K562 (cell line): ENCODE data around the gene TCF19. TPM values are rescaled to one million over a fixed set of nuclear protein-coding genes. Genes with fewer than 3 reads are reported as not detected.
A peak's percentile ranks its signal among the peaks of the same experiment; 100 is the strongest.

Experiments
- ARID1B ChIP-seq: fragments of 450-650 bp; IDR thresholded peaks from 2 replicates; pipeline ENCODE4 v1.6.1; 2016; ENCODE audit warnings: antibody characterized with exemption, mild to moderate bottlenecking, inconsistent platforms
- BCOR ChIP-seq: fragments of 450-650 bp; IDR thresholded peaks from 2 replicates; pipeline ENCODE4 v1.6.1; 2016
- CAMTA2 ChIP-seq: fragments of 250-450 bp; sonication (Bioruptor Pico); conservative IDR thresholded peaks from 2 replicates; pipeline ENCODE4 v1.5.1; 2022
- CHD4 ChIP-seq: fragments of 200-600 bp; sonication (generic); IDR thresholded peaks from 3 replicates; pipeline ENCODE4 v1.6.1; 2012; ENCODE audit warnings: low read depth, mild to moderate bottlenecking, mixed read lengths, low read length, inconsistent platforms; ENCODE audit not compliant: insufficient read depth, insufficient replicate concordance, poor library complexity, severe bottlenecking
- GTF2A2 ChIP-seq: IDR thresholded peaks from 2 replicates; pipeline ENCODE4 v1.6.1; 2016; ENCODE audit warnings: mild to moderate bottlenecking, missing genetic modification characterization, missing compliant biosample characterization
- HCFC1 ChIP-seq: IDR thresholded peaks from 2 replicates; pipeline ENCODE4 v1.6.1; 2012; ENCODE audit warnings: low read depth, low read length, improper control_type of control experiment
- HINFP ChIP-seq: fragments of 450-650 bp; conservative IDR thresholded peaks from 2 replicates; pipeline ENCODE4 v1.6.1; 2016; ENCODE audit warnings: missing genetic modification characterization, low read depth, mild to moderate bottlenecking, control low read depth, missing compliant biosample characterization
- HOXB6 ChIP-seq: fragments of 250-450 bp; sonication (Bioruptor Pico); IDR thresholded peaks from 2 replicates; pipeline ENCODE4 v1.5.1; 2022; ENCODE audit warnings: mild to moderate bottlenecking, borderline replicate concordance
- KLF10 ChIP-seq: fragments of 250-450 bp; sonication (Bioruptor Pico); IDR thresholded peaks from 2 replicates; pipeline ENCODE4 v1.6.1; 2021; ENCODE audit warnings: matching md5 sums
- LARP7 ChIP-seq: fragments of 450-650 bp; IDR thresholded peaks from 2 replicates; pipeline ENCODE4 v1.6.1; 2016
- PHB ChIP-seq: fragments of 250-450 bp; sonication (Bioruptor Pico); IDR thresholded peaks from 2 replicates; pipeline ENCODE4 v1.5.0; 2021
- POLR2B ChIP-seq: fragments of 450-650 bp; IDR thresholded peaks from 2 replicates; pipeline ENCODE4 v1.6.1; 2018; ENCODE audit warnings: low read depth; ENCODE audit not compliant: partially characterized antibody
- RBM15 ChIP-seq: fragments of 200-400 bp; formaldehyde crosslinking; IDR thresholded peaks from 2 replicates; pipeline ENCODE4 v1.6.1; 2018; ENCODE audit warnings: mild to moderate bottlenecking, low read length, moderate library complexity; ENCODE audit not compliant: insufficient read depth
- YBX1 ChIP-seq: fragments of 450-650 bp; IDR thresholded peaks from 2 replicates; pipeline ENCODE4 v1.7.1; 2016; ENCODE audit warnings: mild to moderate bottlenecking
- ZBTB1 ChIP-seq: sonication (generic); formaldehyde crosslinking; IDR thresholded peaks from 2 replicates; pipeline ENCODE4 v1.8.1; 2023; ENCODE audit warnings: missing genetic modification reagents, low read depth, mild to moderate bottlenecking, borderline replicate concordance
- ZBTB40 ChIP-seq, 2 experiments: fragments of 450-650 bp in 1 of 2; sonication (generic) in 1 of 2; formaldehyde crosslinking in 1 of 2; IDR thresholded peaks; 2 replicates each; pipeline versions ENCODE4 v1.7.1 to v1.9.0; 2016 to 2022; ENCODE audit warnings: inconsistent platforms in 1 of 2, mild to moderate bottlenecking in 1 of 2, missing genetic modification reagents in 1 of 2
- ZNF12 ChIP-seq: sonication (generic); formaldehyde crosslinking; IDR thresholded peaks from 2 replicates; pipeline ENCODE4 v1.4.0; 2020; ENCODE audit warnings: mild to moderate bottlenecking, missing genetic modification reagents
- ZNF668 ChIP-seq: fragments of 250-450 bp; sonication (Bioruptor Pico); IDR thresholded peaks from 2 replicates; pipeline ENCODE4 v1.8.0; 2022; ENCODE audit warnings: mild to moderate bottlenecking, inconsistent platforms
- polyA plus RNA-seq, 8 experiments: library from polyadenylated mRNA; depleted of rRNA in 4 of 8; stranded (reverse) in 5 of 8; unstranded in 3 of 8; fragments of >200 nt; fragmentation: Nextera tagmentation in 2 of 8; fragmentation: Illumina TruSeq in 1 of 8; extraction: Ambion mirVana in 2 of 8; extraction: Trizol in 1 of 8; gene quantifications; 2 replicates each; pipeline versions ENCODE4 v1.2.1 to v1.2.3, GENCODE V29; 2011 to 2014; ENCODE audit warnings: inconsistent platforms in 1 of 8, missing spikeins in 1 of 8
- total RNA-seq, 7 experiments: library from RNA; depleted of rRNA in 6 of 7; stranded (reverse); fragments of >200 nt in 6 of 7; fragmentation: Illumina TruSeq in 2 of 7; extraction: Trizol in 2 of 7; gene quantifications; 2 replicates each; pipeline versions ENCODE4 v1.2.1 to v1.2.3, GENCODE V29; 2011 to 2021; ENCODE audit warnings: low replicate concordance in 1 of 7

TCF19 gene
- total and polyA plus RNA-seq, 9 of the 15 experiments (the other 6 are each of a cell fraction or from before 2014, with no cell fraction given): 4.2 to 42.5 (median 25.7) TPM

DNA sequence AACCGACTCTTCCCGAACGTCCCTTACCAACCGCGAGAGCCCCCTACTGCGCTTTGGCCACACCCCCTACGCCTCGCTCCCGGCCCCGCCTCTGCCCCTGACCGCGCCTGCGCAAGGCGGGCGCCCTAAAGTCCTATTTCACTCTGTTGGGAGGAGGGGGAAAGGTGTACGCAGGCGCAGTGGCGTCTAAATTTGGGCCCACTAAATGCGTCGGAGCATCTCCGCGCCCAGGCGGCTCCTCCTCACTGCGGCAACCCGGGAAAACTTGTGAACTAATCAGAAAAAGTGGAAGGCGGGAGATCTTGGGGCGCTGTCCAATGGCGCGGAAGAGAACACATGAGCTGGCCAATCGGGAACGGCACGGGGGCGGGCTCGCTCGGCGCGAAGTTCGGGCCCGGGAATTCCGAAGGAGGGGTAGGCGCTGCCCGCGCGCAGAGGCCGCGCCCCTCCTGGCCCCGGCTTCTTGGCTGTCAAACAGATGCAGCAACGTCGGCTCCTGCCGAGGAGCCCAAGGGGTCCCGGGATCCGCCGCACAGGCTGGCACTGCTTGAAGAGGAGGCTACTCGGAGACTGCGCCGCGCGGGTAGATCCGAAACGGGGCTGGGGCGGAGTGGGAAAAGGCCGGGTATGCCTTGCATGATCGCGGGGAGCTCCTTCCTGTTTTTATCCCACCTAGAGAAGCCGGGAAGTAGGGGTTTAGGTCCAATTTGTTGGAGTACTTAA is at the start of gene TCF19 (continued):
- TF ChIP-seq LARP7: 0 out of 2 replicates have a peak, but pooled peaks have one; percentile 12
- no peak for TF ChIP-seq YBX1
- TF ChIP-seq ARID1B: no peak
- peak; percentile 7; the same call in 1 of the 2 replicates for TF ChIP-seq HCFC1
- TF ChIP-seq ZNF12 (CRISPR knock-in tag): no peak
- TF ChIP-seq POLR2B: peak; percentile 70
- TF ChIP-seq ZBTB1 (CRISPR knock-in tag): no peak
- no peak for TF ChIP-seq CHD4
- no peak for TF ChIP-seq PHB (CRISPR knock-in tag)
- 0 out of 2 replicates have a peak, but pooled peaks have one; percentile 25 for TF ChIP-seq ZNF668
- no peak for TF ChIP-seq HOXB6
- no peak for TF ChIP-seq RBM15
- 0 out of 2 replicates have a peak, but pooled peaks have one; percentile 22 for TF ChIP-seq ZBTB40 (IDR thresholded peaks at IDR 0.05)
- TF ChIP-seq ZBTB40 (CRISPR knock-in tag; IDR thresholded peaks at IDR 0.05): no peak
- no peak for TF ChIP-seq KLF10 (CRISPR knock-in tag)
- TF ChIP-seq HINFP (tag): no peak
- no peak for TF ChIP-seq GTF2A2 (tag)
- TF ChIP-seq BCOR: 0 out of 2 replicates have a peak, but pooled peaks have one; percentile 63
- no peak for TF ChIP-seq CAMTA2
